Fibroblast of upper back skin (primary cell): Measurements from ENCODE around the gene PDZD2.
"Not testable (repeated sequence)": the region's sequence is repeated elsewhere in the genome, so short reads cannot be mapped to it uniquely, and the experiment has no call there.

Experiments
- DNase-seq: peaks from one replicate; pipeline ENCODE4 v3.0.0-alpha.2; 2013

The PDZD2 gene

GRCh38 chr5:32118922-32119321 lies 480.0 kb downstream of the PDZD2 start:
- DNase-seq = not testable (repeated sequence)

DNA sequence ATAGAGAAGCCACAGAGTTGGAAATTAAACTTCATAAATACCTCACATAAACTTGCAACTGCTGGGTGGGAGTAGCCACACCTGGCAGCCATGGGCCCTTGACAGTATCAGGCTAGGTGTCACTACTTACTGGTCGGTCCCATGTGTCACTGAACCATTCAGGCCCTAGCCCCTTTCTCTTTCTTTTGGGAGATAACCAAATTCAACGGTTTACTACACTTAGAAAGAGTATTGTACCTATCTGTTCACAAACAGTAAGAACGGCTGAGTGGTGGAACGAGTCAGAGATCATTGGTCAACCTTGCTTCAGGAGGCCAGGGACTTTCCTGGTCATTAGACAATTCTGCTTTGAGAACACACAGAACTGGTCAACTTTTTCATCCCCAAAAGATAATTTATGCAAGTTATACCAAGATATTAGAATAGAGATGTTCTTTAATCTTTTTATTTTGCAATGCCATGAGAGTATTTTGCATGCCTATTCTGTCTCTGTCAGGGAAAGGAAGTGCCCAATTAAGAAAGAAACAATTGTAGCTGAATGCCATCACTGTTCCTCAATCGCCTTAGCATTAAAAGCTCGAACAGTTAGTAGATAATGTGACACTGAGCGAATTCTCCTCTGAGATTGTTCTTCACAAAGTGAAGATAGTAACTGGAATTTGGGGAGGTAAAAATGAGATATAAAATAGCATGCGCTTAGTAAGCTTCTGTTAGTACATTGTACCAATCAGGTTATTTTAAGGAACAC lies 484.3 kb downstream of the PDZD2 start:
- DNase-seq = no peak

DNA sequence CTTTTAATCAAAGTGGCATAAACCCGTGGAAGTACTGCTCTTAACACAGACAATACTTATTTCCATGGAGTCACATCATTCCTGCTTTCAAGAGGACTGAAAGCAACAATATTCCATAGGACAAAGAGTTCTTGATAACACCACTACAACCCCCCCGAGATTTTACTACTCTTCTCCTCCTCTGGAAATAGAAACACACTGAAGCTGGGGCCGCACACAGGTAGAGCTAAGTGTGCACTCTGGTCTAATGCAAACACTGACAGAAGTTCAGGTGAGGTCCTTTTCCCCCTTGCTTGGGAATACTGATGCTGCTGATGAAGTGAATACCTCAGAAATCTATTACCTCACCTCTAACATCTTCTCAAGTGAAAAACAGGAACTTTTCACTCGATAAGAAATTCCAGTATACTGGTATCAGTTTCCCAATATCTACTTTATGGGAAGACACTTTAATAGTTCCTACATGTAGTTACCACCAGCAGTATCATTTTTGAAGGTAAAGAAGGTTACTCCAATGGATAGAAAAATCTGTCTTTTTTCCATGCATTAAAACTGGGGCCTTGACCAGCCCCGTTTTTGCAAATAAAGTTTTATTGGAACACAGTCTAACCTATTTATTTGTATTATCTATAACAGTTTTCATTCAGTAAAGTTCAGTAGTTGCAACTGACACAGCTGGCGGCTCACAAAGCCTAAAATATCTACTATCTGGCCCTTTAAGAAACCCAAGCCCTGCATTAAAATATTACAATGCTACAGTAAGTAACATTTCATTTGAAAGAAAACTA lies 485.2 kb downstream of the PDZD2 start:
- DNase-seq = no peak

GRCh38 chr5:32126691-32127090 lies 487.8 kb downstream of the PDZD2 start:
- no peak for DNase-seq

GRCh38 chr5:32127711-32128110 lies 488.8 kb downstream of the PDZD2 start:
- no peak for DNase-seq

GRCh38 chr5:32129074-32129598 lies 490.2 kb downstream of the PDZD2 start:
- no peak for DNase-seq

DNA sequence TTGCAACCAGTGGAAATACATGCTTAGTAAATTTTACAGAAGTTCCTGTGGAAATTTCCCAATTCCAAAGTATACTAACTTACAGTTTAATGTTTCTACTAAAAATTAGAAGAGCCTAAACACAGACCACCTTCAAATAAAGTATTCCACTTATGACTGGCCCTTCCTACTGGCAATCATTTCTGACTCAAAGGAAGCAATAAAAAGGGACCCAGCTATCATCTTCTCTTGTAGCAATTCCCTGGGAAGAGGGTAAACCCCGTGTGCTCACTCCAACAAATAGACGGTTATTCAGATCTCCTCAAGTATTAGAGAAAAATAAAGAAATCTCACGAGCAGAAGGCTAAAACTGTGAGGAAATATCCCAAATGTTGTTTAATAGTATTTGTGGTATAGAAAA lies 491.9 kb downstream of the PDZD2 start:
- DNase-seq = no peak

DNA sequence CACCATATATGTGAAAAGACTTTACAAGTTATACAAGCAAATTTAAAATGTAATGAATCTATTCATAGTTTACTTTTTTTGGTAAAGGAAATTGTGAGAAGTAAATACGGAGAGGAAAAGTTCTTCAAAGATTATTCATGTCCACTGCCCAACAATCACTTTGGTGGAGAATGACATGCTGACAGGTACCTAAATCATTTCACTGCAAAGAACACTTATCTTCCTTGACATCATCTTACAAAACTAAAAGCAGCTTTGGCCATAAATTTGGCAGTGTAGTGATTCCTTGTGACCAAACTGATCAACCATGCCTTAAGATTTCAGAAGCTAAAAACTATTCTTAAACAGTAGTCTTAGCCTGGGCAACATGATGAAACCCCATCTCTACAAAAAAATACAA lies 492.7 kb downstream of the PDZD2 start:
- peak; percentile 23 for DNase-seq

DNA sequence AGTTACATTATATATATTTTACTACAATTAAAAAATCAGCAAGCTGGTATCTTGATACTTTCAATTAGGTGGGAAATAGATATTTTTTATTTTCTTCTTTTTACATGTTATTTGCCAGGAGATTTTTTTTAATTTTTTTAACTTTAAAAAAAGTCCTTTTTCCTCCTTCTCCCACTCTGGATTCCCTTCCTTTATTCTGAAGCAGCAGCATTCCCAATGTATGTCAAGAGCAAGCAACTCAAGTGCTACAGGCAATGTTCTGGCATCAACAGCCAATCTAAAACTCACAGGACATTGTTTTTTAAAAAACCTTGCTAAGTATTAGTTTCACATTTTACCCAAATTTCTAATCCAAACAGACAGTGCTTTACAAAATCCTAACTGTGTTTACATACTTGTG lies 493.8 kb downstream of the PDZD2 start:
- DNase-seq = no peak

DNA sequence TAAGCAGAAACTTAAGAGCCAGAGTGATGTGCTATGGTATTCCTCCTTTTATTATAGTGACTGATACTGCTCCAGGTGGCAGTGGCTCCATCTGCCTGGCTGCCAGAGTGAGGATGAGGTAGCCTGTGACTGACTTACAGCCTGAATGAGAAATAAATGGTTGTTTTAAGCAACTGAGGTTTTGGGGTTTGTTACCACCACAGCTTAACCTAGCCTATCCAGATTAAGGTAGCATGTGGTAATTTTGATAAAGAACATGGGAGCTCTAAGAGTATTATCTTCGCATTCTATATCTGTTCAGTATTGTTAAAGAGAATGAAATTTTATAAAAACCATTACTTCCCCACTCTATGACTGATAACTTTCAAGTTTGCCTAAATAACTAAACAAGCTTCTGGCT lies 496.2 kb downstream of the PDZD2 start:
- no peak for DNase-seq

- no peak for DNase-seq
These were observed 497.4 kb downstream of the PDZD2 start for GRCh38 chr5:32136342-32136741.

GRCh38 chr5:32138839-32139493 lies 500.0 kb downstream of the PDZD2 start:
- DNase-seq = no peak

- peak; percentile 29 for DNase-seq
These were observed 504.9 kb downstream of the PDZD2 start for GRCh38 chr5:32143617-32144377.

DNA sequence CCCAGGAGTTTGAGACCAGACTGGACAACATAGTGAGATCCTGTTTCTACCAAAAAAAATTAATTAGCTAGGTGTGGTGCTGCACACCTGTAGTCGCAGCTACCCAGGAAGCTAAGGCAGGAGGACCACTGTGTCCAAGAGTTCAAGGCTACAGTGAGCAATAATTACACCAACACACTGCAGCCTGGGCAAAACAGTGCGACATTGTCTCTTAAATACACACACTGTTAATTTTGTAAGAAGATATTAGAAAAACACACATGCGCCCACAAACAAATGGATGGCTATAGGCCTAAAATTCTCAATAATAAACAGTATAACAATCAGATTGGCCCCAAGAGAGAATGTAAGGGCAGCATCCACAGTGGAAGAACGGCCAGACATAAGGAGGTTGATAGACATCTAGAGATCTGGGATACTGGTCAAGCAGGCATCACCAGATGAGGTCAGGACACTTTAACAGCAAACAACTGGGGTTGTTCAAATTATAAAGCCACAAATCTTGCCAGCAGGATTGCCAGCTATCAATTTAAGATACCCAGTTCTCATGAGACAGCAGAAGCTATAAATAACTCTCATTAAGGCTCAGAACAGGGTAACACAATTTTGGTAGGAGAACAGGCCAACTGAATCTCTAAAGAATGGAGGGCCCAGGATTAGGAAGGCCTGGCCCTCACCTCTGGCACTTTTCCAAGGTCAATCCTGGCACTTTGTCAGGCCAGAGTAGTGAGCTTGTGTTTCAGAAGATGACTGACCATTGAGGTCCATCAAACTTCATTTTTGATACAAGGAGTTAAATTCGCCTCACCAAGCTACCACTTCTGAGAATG lies 505.7 kb downstream of the PDZD2 start:
- no peak for DNase-seq

GRCh38 chr5:32145378-32145777 lies 506.4 kb downstream of the PDZD2 start:
- DNase-seq = no peak

DNA sequence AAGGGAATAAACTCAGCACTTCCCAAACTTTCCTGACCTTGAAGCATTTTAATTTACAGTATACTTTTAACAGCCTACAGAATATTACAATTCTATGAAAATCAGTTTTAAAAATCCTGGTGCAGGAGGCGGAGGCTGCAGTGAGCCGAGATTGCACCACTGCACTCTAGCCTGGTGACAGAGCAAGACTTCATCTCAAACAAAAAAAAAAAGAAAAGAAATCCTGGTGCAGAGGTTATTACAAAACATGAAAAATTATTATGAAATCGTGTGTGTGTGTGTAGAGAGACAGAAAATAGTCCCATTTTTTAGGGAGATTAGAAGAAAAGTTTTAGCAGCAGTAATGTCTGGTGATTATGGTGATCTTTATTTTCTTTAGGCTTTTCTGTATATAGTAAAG lies 508.3 kb downstream of the PDZD2 start:
- no peak for DNase-seq

DNA sequence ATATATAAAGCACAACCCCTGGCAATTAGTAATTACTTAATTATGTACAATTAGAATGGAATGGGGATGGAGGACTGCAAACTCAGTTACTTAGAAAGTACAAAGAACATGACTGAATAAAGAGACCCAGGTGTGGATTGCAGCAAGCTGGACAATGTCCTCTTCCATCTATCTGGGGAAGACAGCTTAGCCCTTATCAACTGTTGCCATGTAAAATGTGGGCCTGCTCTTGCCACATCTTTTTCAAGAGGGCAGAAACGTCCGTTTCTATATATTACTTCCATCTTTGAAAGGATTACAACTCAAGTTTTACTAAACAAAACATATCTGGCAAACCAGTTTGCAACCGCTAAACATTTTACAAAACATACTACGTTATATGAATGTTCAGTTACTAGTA lies 509.0 kb downstream of the PDZD2 start:
- no peak for DNase-seq

DNA sequence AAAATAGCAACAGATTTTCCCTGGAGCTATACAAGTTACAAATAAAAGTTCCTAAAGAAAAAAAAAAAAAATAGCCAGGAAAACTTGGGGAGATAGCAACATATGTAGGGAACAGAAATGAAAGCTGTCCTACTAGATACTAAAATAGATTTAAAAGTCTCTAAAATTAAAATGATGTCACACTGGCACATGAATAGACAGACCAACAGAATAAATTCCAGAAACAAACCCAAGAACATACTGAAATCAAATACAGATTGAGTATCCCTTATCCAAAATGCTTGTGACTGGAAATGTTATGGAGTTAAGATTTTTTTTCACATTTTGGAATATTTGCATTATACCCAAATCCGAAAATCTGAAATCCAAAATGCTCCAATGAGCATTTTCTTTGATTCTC lies 511.4 kb downstream of the PDZD2 start:
- no peak for DNase-seq

GRCh38 chr5:32151198-32151597 lies 512.3 kb downstream of the PDZD2 start:
- no peak for DNase-seq

- peak; percentile 38 for DNase-seq
These were observed 514.8 kb downstream of the PDZD2 start for GRCh38 chr5:32153723-32154122.

DNA sequence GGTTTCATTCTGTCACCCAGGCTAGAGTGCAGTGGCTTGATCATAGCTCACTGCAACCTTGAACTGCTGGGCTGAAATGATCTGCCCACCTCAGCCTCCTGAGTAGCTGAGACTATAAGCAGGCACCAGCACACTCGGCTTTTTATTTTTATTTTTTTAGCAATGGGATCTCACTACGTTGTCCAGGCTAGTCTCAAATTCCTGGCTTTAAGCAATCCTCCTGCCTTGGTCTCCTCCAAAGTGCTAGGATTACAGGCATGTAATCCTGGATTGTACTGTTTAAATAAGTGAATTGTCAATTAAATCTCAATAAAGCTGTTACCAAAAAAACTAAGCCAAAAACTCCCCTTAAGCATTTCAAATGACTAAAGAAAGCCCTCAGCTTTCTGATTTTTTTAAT lies 516.3 kb downstream of the PDZD2 start:
- DNase-seq = no peak

GRCh38 chr5:32156635-32157034 lies 517.7 kb downstream of the PDZD2 start:
- DNase-seq = no peak
